Activated CD8-positive, alpha-beta T cell treated with anti-CD3 and anti-CD28 coated beads for 36 hours (primary cell): ENCODE measurements around the gene POU3F1. TPM values are rescaled to one million over a fixed set of nuclear protein-coding genes. Genes with fewer than 3 reads are reported as not detected.
A peak's percentile ranks its signal among the peaks of the same experiment; 100 is the strongest.

Experiments
- ATAC-seq: fragments of 200-7000 bp; cut with Tn5 transposase; one replicate; pipeline ENCODE4 v1.10.0; 2021; ENCODE audit warnings: mild to moderate bottlenecking, moderate library complexity
- CTCF ChIA-PET: fragments of 350-600 bp; sonication (Branson Sonifier 250); formaldehyde crosslinking; loops from one replicate; lab custom pipeline; 2021; ENCODE audit warnings: antibody characterized with exemption; lab: Charles Lee
- POLR2A ChIA-PET: fragments of 350-600 bp; sonication (Branson Sonifier 250); formaldehyde crosslinking; loops from one replicate; lab custom pipeline; 2021; ENCODE audit warnings: antibody characterized with exemption; lab: Charles Lee
- DNase-seq: peaks from one replicate; pipeline ENCODE4 v3.0.0-alpha.2; 2020
- H3K27ac Mint-ChIP-seq: one replicate; pipeline ENCODE4 v1.8.0; 2021; ENCODE audit warnings: mild to moderate bottlenecking, mixed read lengths
- H3K27me3 Mint-ChIP-seq: one replicate; pipeline ENCODE4 v1.8.0; 2021; ENCODE audit warnings: mixed read lengths
- H3K36me3 Mint-ChIP-seq: one replicate; pipeline ENCODE4 v1.8.0; 2021; ENCODE audit warnings: low read depth, mixed read lengths
- H3K4me1 Mint-ChIP-seq: one replicate; pipeline ENCODE4 v1.8.0; 2021; ENCODE audit warnings: low read depth, mixed read lengths
- H3K4me3 Mint-ChIP-seq: one replicate; pipeline ENCODE4 v1.8.0; 2021; ENCODE audit warnings: mild to moderate bottlenecking, moderate library complexity, mixed read lengths
- H3K9me3 Mint-ChIP-seq: one replicate; pipeline ENCODE4 v1.8.0; 2021; ENCODE audit warnings: mixed read lengths
- intact Hi-C: fragments of 100-400 bp; cut with micrococcal nuclease; formaldehyde crosslinking; loops from one replicate; pipeline ENCODE4 v1.10.0; 2022
- total RNA-seq, 2 experiments: library from RNA; stranded (reverse); gene quantifications; one replicate each; pipeline ENCODE4 v1.2.3, GENCODE V29; 2021
- TF ChIP-seq, protein P1 (sequence below): fragments of 200-600 bp; IDR thresholded peaks from one replicate; pipeline ENCODE4 v1.8.0; 2022; ENCODE audit warnings: antibody characterized with exemption, mild to moderate bottlenecking

Gene POU3F1
- total RNA-seq, 2 experiments from 2014 or later: 0.16 TPM; not detected in 1

DNA sequence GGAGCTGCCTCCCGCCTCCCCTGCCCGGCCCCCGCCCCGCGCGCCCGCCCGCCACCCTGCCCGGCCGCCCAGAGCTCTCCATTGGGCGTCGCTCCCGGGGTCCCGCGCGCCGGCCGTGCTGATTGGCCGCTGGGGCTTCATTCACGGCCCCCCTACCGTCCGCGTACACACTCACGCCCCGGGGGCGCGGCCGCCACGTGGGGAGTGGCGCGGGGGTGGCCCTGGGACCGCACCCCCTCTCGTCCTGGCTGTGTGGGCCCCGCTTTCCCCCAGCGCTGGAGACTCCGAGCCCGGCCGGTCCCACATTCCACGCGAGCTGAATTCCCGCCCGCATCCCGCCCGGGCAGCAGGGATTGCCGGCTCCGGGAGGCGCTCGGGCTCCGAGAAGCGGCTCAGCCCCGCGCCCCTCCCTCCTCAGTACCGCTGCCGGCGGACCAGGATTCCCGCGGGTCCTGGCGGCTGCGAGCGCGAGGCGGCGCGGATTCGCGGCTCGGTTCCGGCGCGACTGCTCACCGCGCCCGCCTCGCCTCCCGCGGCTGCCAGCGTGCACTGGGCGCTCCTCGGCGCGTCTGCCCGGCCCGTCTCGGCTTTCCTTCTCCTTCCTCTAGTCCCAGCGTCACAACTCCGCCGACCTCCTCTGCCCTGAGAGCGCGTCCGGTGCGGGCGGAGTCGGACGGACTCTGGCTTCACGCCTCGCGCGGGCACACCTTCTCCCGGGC, 450 bp upstream of the POU3F1 start:
- CTCF ChIA-PET: interaction anchor here (1.0 to 2.3 kb wide), 3 partner anchors 9 to 21 kb away, joined by 3 to 9 read pairs (median 4); no protein-coding TSS in a partner anchor
- peak; percentile 75 for DNase-seq
- no peaks in the 10 kb centered on the region for H3K36me3 Mint-ChIP-seq

DNA sequence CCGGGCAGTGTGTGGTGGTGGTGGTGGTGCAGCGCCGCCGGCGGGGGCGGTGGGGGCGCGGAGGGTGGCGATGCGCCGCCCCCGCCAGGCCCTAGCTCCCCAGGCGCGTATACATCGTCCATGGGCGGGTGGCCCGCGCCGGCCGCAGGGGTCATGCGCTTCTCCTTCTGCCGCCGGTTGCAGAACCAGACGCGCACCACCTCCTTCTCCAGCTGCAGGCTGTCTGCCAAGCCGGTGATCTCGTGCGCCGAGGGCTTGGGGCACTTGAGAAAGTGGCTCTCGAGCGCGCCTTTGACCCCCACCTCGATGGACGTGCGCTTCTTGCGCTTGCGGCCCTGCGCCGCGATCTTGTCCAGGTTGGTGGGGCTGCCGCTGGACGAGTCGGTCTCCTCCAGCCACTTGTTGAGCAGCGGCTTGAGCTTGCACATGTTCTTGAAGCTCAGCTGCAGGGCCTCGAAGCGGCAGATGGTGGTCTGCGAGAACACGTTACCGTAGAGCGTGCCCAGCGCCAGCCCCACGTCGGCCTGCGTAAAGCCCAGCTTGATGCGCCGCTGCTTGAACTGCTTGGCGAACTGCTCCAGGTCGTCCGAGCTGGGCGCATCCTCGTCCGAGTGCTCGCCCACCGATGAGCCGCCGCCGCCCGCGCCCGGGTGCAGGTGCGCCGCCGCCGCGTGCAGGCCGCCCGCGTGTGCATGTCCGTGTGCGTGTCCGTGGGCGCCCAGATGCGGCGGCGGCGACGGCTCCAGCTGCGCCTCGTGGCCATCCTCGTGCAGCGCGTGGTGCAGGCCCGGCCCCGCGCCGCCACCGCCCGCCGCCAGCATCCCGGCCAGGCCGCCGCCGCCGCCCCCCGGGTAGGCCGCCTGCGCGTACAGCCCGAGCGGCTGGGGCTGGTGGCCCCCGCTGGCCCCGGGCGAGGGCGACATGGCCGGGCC, 926 bp downstream of the POU3F1 start:
- Mint-ChIP-seq H3K27me3 (peaks cover 55% of the 10 kb centered on the region), H3K27ac (no peak overlapping the region), H3K9me3 (no peaks in the 10 kb centered on the region), H3K4me1 (peaks cover 7% of the 10 kb centered on the region), H3K36me3 (no peaks in the 10 kb centered on the region), H3K4me3 (peak overlapping the region; percentile 31)
- intact Hi-C loops: no loop called here
- ChIA-PET CTCF (interaction anchor here (0.6 to 2.3 kb wide), 2 partner anchors 20 to 31 kb away, joined by 3 to 9 read pairs; no protein-coding TSS in a partner anchor), POLR2A (interaction anchor here (0.6 to 1.8 kb wide), 2 partner anchors 17 to 777 kb away, joined by 3 to 9 read pairs; no protein-coding TSS in a partner anchor)
- no peak for DNase-seq
- no peak for ATAC-seq
- TF ChIP-seq, protein P1, sequence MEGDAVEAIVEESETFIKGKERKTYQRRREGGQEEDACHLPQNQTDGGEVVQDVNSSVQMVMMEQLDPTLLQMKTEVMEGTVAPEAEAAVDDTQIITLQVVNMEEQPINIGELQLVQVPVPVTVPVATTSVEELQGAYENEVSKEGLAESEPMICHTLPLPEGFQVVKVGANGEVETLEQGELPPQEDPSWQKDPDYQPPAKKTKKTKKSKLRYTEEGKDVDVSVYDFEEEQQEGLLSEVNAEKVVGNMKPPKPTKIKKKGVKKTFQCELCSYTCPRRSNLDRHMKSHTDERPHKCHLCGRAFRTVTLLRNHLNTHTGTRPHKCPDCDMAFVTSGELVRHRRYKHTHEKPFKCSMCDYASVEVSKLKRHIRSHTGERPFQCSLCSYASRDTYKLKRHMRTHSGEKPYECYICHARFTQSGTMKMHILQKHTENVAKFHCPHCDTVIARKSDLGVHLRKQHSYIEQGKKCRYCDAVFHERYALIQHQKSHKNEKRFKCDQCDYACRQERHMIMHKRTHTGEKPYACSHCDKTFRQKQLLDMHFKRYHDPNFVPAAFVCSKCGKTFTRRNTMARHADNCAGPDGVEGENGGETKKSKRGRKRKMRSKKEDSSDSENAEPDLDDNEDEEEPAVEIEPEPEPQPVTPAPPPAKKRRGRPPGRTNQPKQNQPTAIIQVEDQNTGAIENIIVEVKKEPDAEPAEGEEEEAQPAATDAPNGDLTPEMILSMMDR: no peak

More for the DNA sequence above, 450 bp upstream of the POU3F1 start:
- POLR2A ChIA-PET: interaction anchor here (0.9 to 1.8 kb wide), 3 partner anchors 8 to 18 kb away, joined by 3 to 9 read pairs (median 6); no protein-coding TSS in a partner anchor
- intact Hi-C loops: no loop called here
- Mint-ChIP-seq H3K27me3 (peaks cover 46% of the 10 kb centered on the region), H3K27ac (no peak overlapping the region), H3K9me3 (no peaks in the 10 kb centered on the region), H3K4me3 (peak overlapping the region; percentile 67), H3K4me1 (peaks cover 7% of the 10 kb centered on the region)
- peak; percentile 93 for ATAC-seq
- TF ChIP-seq, protein P1: no peak

DNA sequence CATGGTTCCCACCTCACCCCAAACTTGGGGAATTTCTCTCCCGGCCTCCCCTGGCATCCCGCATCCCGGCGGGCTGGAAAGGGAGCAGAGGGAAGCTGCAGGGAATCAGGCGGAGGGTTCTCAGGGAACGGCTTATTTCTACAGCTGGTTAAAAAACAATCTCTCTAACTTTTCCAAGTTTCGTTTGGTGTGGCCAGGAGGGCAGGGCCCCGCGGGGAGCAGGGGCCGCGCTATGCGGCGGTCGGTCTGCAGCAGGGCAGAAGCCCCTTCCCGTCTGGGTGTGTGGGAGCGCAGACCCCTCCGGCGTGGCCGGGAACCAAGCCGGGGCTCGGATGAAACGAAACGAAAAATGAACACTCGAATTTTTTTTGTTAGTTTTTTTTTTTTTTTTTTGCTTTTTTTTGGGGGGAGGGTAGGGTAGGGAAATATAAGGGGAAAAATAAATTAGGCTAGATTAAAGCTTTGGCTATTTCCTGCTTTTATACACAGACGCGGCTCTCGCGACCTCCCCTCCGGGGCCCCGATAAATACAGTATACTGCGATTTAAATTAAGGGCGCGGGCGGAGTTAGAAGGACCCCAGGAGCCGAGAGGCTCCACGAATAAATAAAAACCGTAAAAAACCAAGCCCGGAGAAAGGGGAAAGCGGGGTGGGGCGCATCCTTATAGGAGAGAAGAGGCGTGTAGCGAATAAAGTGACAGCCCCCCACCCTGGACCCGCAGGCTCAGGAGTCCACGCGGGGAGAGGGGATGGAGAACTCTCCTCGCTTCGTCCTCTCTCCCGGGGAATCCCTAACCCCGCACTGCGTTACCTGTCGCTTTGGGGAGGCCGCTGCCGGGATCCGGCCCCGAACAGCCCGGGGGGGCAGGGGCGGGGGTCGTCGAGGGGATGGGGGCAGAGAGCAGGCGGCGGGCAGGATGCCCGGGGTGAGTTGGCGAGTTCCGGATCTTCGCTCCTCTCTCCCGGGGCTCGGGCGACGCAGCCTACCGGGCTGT, 2.1 kb downstream of the POU3F1 start:
- DNase-seq (no peak), ATAC-seq (no peak)
- Mint-ChIP-seq H3K4me3 (peak overlapping the region; percentile 49), H3K27ac (no peak overlapping the region), H3K4me1 (peaks cover 7% of the 10 kb centered on the region), H3K9me3 (no peaks in the 10 kb centered on the region), H3K27me3 (peaks cover 61% of the 10 kb centered on the region), H3K36me3 (no peaks in the 10 kb centered on the region)
- TF ChIP-seq, protein P1: no peak
- ChIA-PET CTCF (interaction anchor here (1.4 kb wide), 1 partner anchor 18 kb away, joined by 4 read pairs; no protein-coding TSS in a partner anchor), POLR2A (interaction anchor here (7.5 kb wide), 1 partner anchor 17 kb away, joined by 53 read pairs; no protein-coding TSS in a partner anchor)
- intact Hi-C loops: no loop called here

DNA sequence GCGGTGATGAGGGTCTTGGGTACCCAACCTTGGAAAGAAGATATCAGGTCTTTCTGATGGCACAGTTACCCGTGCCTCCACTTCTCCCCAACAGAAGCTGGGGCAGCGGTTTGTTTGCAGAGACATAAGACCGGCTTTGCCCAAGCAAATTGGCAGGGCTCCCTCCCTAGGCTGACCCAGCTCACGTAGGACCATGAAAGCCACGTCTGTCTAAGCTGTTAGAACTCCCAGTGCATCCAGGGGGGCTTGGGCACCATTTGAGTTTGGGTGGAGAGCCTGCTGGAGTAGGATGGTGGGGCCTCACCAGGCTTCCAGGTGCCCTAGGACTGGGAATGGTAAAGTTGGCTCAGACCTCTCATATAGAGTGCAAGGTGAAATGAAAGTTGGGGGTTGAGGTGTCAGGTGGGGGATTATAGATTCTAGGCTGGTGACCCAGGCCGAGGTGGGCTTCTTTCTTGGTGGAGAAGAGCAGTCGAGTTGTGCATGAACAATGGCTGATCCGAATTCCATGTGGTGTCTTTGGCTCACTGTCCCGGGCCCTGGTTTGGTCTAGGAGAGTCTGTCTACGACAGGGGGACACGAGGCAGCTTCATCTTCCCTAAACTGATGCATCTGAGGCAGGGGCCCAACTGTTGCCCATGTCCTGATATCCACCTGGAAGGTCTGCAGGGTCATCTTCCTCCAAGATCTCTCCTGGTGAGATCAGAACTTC, 3.4 kb downstream of the POU3F1 start:
- Mint-ChIP-seq H3K4me1 (peaks cover 7% of the 10 kb centered on the region), H3K36me3 (no peaks in the 10 kb centered on the region), H3K4me3 (no peak overlapping the region), H3K9me3 (no peaks in the 10 kb centered on the region), H3K27ac (no peak overlapping the region), H3K27me3 (peaks cover 57% of the 10 kb centered on the region)
- ChIA-PET CTCF (interaction anchor here (1.4 to 1.8 kb wide), 2 partner anchors 17 to 29 kb away, joined by 4 to 5 read pairs; no protein-coding TSS in a partner anchor), POLR2A (interaction anchor here (7.5 kb wide), 1 partner anchor 15 kb away, joined by 53 read pairs; no protein-coding TSS in a partner anchor)
- TF ChIP-seq, protein P1: no peak
- DNase-seq: no peak
- intact Hi-C loops: no loop called here
- no peak for ATAC-seq
